Osteocyte (in vitro differentiated cells): ENCODE data around the gene ZNF491. TPM values are rescaled to one million over a fixed set of nuclear protein-coding genes. Genes with fewer than 3 reads are reported as not detected.
"Not testable (repeated sequence)": the region's sequence is repeated elsewhere in the genome, so short reads cannot be mapped to it uniquely, and the experiment has no call there.

ENCODE experiments used
- DNase-seq: peaks from one replicate; pipeline ENCODE4 v3.0.0; 2021; ENCODE audit warnings: mixed read lengths; ENCODE audit not compliant: unreplicated experiment; ENCODE audit errors: extremely low spot score
- H3K27ac Mint-ChIP-seq: one replicate; pipeline ENCODE4 v1.8.0; 2021; ENCODE audit warnings: mild to moderate bottlenecking, mixed read lengths; ENCODE audit not compliant: unreplicated experiment
- H3K27me3 Mint-ChIP-seq: one replicate; pipeline ENCODE4 v1.8.0; 2021; ENCODE audit warnings: mixed read lengths; ENCODE audit not compliant: unreplicated experiment
- H3K36me3 Mint-ChIP-seq: one replicate; pipeline ENCODE4 v1.8.0; 2021; ENCODE audit warnings: mixed read lengths; ENCODE audit not compliant: unreplicated experiment
- H3K4me1 Mint-ChIP-seq: one replicate; pipeline ENCODE4 v1.8.0; 2021; ENCODE audit warnings: mixed read lengths; ENCODE audit not compliant: unreplicated experiment
- H3K4me3 Mint-ChIP-seq: one replicate; pipeline ENCODE4 v1.8.0; 2021; ENCODE audit warnings: mild to moderate bottlenecking, moderate library complexity, mixed read lengths; ENCODE audit not compliant: unreplicated experiment
- H3K9me3 Mint-ChIP-seq: one replicate; pipeline ENCODE4 v1.8.0; 2021; ENCODE audit warnings: mixed read lengths; ENCODE audit not compliant: unreplicated experiment
- total RNA-seq: library from RNA; stranded (reverse); gene quantifications from 2 replicates; pipeline ENCODE4 v1.2.1, GENCODE V29; 2021
- TF ChIP-seq, protein P1 (sequence below): fragments of 200-600 bp; sonication (generic); IDR thresholded peaks from 2 replicates; pipeline ENCODE4 v1.5.0; 2021; ENCODE audit warnings: antibody characterized with exemption, mild to moderate bottlenecking, moderate library complexity

The ZNF491 gene
- total RNA-seq, 1 donor from 2014 or later, result 6.2 TPM

DNA sequence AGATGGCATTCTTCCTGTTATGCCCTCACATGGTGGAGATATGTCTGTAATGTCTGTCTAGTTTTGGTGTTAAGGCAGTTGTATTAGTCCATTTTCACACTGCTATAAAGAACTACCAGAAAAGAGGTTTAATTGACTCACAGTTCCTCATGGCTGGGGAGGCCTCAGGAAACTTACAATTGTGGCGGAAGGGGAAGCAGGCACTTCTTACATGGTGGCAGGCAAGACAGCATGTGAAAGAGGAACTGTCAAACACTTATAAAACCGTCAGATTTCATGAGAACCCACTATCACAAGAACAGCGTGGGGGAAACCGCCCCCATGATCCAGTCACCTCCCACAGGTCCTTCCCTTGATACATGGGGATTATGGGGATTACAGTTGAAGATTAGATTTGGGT is 28.3 kb upstream of the ZNF491 start:
- Mint-ChIP-seq H3K4me1 (peaks cover 18% of the 10 kb centered on the region), H3K27ac (no peak overlapping the region), H3K27me3 (no peaks in the 10 kb centered on the region), H3K9me3 (peaks cover 35% of the 10 kb centered on the region), H3K36me3 (peaks cover 34% of the 10 kb centered on the region), H3K4me3 (no peak overlapping the region)
- TF ChIP-seq, protein P1, sequence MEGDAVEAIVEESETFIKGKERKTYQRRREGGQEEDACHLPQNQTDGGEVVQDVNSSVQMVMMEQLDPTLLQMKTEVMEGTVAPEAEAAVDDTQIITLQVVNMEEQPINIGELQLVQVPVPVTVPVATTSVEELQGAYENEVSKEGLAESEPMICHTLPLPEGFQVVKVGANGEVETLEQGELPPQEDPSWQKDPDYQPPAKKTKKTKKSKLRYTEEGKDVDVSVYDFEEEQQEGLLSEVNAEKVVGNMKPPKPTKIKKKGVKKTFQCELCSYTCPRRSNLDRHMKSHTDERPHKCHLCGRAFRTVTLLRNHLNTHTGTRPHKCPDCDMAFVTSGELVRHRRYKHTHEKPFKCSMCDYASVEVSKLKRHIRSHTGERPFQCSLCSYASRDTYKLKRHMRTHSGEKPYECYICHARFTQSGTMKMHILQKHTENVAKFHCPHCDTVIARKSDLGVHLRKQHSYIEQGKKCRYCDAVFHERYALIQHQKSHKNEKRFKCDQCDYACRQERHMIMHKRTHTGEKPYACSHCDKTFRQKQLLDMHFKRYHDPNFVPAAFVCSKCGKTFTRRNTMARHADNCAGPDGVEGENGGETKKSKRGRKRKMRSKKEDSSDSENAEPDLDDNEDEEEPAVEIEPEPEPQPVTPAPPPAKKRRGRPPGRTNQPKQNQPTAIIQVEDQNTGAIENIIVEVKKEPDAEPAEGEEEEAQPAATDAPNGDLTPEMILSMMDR, result no peak
- DNase-seq, result no peak

DNA sequence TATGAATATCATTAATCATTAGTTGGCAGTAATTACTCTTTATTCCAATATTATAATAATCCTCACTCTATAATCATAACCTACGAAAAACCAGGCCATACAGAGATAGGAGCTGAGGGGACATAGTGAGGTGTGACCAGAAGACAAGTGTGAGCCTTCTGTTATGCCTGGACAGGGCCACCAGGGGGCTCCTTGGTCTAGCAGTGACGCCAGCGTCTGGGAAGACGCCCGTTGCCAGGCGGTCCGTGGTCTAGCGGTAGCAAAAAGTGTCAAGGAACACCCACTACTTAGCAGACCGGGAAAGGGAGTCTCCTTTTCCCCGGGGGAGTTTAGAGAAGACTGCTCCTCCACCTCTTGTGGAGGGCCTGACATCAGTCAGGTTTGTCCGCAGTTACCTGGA is 26.8 kb upstream of the ZNF491 start:
- H3K27me3 Mint-ChIP-seq, H3K27ac Mint-ChIP-seq, H3K4me3 Mint-ChIP-seq, DNase-seq: not testable (repeated sequence)
- Mint-ChIP-seq H3K36me3 (peaks cover 41% of the 10 kb centered on the region), H3K9me3 (peaks cover 42% of the 10 kb centered on the region), H3K4me1 (peaks cover 15% of the 10 kb centered on the region)

DNA sequence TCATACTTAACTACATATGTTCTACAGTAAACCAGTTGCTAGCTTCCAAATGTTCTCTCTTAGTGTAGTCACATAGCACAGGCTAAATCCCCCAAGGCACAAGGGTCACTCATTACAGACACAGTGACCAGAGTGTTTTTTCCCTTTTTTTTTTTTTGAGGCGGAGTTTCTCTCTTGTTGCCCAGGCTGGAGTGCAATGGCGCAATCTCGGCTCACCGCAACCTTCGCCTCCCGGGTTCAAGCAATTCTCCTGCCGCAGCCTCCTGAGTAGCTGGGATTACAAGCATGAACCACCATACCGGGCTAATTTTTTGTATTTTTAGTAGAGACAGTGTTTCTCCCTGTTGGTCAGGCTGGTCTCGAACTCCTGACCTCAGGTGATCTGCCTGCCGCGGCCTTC is 21.7 kb upstream of the ZNF491 start:
- Mint-ChIP-seq H3K9me3 (peaks cover 57% of the 10 kb centered on the region), H3K36me3 (peaks cover 78% of the 10 kb centered on the region)
- not testable (repeated sequence) for H3K4me3 Mint-ChIP-seq, H3K27ac Mint-ChIP-seq, H3K27me3 Mint-ChIP-seq, H3K4me1 Mint-ChIP-seq, DNase-seq

DNA sequence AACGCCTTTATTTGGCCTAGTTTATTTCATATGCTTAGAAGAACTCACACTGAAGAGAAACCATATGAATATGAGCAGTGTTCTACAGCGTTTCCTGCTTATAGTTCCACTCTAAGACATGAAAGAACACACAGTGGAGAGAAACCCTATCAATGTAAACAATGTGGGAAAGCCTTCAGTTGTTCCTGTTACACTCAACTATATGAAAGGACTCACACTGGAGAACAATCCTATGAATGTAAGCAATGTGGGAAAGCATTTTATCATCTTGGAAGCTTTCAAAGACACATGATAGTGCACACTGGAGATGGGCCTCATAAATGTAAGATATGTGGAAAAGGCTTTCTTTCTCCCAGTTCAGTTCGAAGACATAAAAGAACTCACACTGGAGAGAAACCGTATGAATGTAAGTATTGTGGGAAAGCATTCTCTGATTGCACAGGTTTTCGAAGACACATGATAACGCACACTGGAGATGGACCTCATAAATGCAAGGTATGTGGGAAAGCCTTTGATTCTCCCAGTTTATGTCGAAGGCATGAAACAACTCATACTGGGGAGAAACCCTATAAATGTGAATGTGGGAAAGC is 17.8 kb upstream of the ZNF491 start:
- Mint-ChIP-seq H3K36me3 (peaks cover 79% of the 10 kb centered on the region), H3K27me3 (no peaks in the 10 kb centered on the region), H3K4me1 (no peaks in the 10 kb centered on the region), H3K4me3 (no peak overlapping the region), H3K9me3 (peaks cover 50% of the 10 kb centered on the region), H3K27ac (no peak overlapping the region)
- TF ChIP-seq, protein P1, result no peak
- DNase-seq, result no peak

DNA sequence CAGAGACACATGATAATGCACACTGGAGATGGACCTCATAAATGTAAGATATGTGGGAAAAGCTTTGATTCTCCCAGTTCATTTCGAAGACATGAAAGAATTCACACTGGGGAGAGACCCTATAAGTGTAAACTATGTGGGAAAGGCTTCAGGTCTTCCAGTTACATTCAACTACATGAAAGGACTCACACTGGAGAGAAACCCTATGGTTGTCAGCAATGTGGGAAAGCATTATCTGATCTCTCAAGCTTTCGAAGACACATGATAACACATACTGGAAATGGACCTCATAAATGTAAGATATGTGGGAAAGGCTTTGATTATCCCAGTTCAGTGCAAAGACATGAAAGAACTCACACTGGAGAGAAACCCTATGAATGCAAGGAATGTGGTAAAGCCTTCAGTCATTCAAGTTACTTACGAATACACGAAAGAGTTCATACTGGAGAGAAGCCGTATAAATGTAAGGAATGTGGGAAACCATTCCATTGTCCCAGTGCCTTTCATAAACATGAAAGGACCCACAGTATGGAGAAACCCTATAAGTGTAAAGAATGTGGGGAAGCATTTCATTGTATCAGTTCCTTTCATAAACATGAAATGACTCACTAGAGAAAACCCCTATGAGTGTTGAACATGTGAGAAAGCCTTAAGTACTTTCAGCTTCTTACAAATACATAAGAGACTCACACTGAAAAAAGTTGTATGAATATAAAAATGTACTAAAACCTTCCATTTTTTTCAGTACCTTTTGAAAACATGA is 16.8 kb upstream of the ZNF491 start:
- no peak overlapping the region for H3K27ac Mint-ChIP-seq

DNA sequence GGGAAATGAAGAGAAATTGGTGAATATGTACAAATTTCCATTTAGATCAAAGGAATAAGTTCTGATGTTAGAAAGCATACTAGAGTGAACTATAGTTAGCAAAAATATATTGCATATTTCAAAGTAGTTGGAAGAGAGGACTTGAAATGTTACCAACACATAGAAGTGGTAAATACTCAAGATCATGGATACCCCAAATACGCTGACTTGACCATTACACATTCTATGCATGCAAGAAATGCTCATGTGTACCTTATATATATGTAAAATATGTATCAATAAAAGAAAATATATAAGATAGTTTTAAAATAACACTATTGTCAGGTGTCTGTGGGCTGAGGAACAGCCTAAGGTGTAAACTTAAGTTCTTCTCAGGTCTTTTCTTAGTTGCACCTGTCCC is 14.6 kb upstream of the ZNF491 start:
- Mint-ChIP-seq H3K36me3 (peaks cover 57% of the 10 kb centered on the region), H3K9me3 (peaks cover 49% of the 10 kb centered on the region), H3K4me3 (no peak overlapping the region), H3K4me1 (no peaks in the 10 kb centered on the region), H3K27ac (no peak overlapping the region), H3K27me3 (no peaks in the 10 kb centered on the region)
- TF ChIP-seq, protein P1, result no peak
- DNase-seq, result no peak

More for the DNA sequence above, 16.8 kb upstream of the ZNF491 start:
- H3K36me3 Mint-ChIP-seq, result peaks cover 76% of the 10 kb centered on the region
- no peaks in the 10 kb centered on the region for H3K27me3 Mint-ChIP-seq
- DNase-seq, result no peak
- TF ChIP-seq, protein P1, result no peak
- H3K4me3 Mint-ChIP-seq, result no peak overlapping the region
- no peaks in the 10 kb centered on the region for H3K4me1 Mint-ChIP-seq
- peaks cover 43% of the 10 kb centered on the region for H3K9me3 Mint-ChIP-seq
